ENCODE data around the gene C1orf116.

Gene C1orf116

GRCh38 chr1:207018707-207019106 is 13.8 kb downstream of the C1orf116 start:
- DNase-seq: no peak

DNA sequence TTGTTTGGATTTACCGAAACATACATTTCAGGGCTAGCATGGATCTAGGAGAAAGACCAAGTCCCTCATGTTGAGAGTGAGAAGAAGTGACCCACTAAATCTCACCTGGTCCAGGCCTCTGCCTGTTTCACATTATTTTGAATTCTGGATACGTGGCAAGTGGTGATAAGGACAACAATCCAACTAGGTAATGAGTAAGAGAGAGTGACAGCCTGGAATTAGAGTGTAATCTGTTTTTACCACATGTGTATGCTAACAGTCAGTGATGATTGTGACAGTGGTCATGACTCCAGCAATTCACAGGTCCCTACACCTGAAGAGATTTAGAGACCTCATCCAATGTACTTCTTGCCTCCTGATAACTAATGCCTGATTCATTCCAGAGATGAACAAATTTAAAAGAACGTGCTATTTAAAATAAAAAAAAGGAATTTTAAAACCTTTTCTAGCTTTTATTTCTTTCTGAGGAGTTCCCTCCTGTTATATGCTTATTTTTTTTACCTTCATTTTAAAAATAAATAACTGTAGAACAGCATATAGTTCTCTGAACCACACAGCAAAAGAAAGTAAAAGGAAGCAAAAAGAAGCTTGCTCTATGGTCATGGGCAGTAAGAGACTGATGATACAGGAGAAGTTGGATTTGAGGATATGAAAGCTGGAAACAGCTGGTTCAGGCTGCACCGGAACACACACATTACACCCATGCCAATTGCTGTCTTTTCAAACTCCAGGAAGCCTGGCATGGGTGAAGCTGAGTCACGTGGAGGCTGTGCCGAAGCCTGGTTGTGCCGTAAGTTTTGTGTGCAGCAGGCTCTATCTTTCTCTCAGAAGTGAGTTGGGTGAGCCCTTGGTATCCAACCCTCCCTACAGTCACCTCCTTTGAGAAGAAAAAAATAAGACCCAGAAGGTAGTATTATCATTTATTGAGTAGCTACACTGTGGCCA is 14.7 kb downstream of the C1orf116 start:
- no peak for DNase-seq

GRCh38 chr1:207015791-207016190 is 16.8 kb downstream of the C1orf116 start:
- no peak for DNase-seq

- DNase-seq: no peak
Measured at GRCh38 chr1:207014728-207015127, 17.8 kb downstream of the C1orf116 start.

DNA sequence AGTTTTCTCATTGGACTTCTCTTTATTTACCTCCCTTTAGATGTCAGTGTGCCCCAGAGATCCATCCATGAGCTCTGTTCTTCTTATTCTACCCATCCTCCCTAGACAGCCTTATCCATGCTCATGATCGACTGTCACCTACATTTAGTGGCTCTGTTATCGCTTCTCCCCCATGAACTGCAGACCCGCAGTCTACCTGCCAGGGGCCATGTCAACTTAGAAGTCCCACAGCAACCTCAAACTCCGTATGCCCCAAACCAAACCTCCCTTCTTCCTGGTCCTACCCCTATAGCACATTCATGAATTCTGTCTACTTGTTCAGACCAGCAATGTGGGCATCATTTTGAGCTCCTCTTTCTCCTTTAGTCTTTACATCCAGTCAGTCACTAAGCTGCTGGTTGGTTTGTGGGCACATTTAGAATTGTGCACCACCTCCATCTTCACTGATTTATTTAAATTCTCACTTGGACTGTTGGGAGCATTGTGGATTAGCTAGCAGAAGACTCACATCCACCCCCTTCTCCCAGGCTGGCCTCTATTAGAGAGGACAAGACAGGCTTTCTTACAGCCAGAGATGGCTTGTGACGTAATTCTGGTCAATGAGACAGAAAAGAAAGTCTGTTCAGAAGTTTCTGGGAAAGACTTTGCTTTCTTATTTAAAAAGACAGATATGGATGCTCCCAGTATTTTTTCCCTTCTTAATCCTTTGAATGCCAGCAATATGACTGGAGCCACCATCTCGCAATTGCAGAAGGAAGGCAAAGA is 19.1 kb downstream of the C1orf116 start:
- DNase-seq: no peak

GRCh38 chr1:207010726-207011125 is 21.8 kb downstream of the C1orf116 start:
- no peak for DNase-seq

GRCh38 chr1:207009945-207010344 is 22.6 kb downstream of the C1orf116 start:
- no peak for DNase-seq

- DNase-seq: no peak
Measured at GRCh38 chr1:207009182-207009850, 23.2 kb downstream of the C1orf116 start.

DNA sequence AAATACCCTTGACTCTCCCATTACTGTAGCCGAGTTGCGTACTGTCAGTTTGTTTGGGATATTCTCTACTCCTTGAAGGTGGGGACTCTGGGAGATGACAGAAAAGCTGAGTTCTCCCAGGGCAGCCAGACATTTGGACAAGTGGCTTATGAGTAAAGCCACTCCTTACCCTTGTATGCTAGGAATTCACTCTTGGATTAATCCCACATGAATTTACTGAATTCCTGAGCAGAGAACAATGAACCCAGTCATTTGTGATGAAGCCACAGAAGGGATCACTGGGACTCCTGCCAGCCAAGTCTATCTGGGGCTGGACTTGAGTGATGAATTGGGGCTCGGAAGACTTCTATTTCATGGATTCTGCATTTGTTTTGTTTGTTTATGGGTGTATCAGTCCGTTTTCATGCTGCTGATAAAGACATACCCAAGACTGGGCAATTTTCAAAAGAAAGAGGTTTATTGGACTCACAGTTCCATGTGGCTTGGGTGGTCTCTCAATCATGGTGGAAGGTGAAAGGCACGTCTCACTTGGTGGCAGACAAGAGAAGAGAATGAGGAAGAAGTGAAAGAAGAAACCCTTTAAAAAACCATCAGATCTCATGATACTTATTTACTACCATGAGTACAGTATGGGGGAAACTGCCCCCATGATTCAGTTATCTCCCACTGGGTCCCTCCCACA is 25.1 kb downstream of the C1orf116 start:
- DNase-seq: no peak

DNA sequence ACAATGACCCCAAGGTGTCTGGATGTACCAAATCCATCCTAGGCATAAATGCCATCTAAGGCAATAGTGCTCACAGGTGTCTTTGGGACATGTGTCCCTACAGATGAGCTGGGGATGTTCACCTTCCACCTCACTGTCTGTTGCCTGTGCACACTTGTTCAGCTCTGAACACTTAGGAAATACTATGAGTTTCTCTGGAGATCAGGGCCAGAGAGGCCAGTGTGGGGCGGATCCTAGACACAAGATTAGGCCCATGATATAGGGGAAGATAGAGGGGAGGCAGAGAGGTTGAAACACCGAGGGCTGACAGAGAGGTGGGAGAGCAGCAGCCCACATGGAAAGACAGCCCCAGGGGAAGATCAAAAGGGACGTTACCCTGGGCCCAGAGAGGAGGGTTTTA is 25.6 kb downstream of the C1orf116 start:
- DNase-seq: no peak

- DNase-seq: no peak
Measured at GRCh38 chr1:207006083-207006482, 26.5 kb downstream of the C1orf116 start.

DNA sequence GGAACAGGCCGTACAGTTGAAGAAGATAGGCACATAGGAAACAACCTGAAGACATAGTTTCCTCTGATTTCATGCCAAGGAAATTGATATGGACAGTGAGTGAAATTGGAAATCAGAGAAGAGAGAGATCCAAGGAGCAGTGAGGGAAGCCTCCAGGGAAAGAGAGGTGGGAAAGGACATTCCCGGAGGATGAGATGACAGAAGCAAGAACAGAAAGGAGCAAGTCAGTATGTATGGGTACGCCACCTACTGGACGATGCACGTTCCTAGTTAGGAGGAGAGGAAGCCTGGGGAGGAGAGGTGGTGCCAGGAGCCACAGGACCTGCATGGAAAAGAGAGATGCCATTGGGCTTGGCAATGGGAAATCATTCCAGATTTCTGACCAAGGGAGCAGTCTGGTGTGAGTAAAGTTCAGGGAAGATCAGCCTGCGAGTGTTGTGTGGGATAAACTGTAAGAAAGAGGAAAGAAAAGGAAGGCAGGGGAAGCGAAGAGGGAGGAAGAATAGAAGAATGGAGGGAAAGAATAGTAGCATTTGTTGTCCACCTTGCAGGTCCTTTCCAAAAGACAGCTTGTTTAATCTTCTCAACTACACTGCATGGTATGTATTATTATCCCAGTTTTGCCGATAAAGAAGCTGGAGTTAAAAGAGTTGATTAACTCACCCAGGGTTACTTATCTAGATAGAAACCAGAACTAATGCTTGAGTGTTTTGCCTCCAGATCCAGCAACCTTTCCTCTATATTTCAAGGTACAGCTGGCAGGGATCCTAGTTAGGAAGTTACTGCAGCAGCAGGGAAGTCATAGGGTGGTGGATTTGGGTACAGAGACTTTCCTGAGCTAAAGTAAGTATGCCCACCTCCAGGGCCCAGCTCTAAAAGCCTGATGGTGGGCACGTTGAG is 27.4 kb downstream of the C1orf116 start:
- DNase-seq: peak; percentile 53

GRCh38 chr1:207003210-207003609 is 29.3 kb downstream of the C1orf116 start:
- no peak for DNase-seq

GRCh38 chr1:207002724-207003146 is 29.8 kb downstream of the C1orf116 start:
- no peak for DNase-seq

GRCh38 chr1:207001492-207002245 is 30.9 kb downstream of the C1orf116 start:
- no peak for DNase-seq

GRCh38 chr1:207000651-207001291 is 31.8 kb downstream of the C1orf116 start:
- DNase-seq: no peak

DNA sequence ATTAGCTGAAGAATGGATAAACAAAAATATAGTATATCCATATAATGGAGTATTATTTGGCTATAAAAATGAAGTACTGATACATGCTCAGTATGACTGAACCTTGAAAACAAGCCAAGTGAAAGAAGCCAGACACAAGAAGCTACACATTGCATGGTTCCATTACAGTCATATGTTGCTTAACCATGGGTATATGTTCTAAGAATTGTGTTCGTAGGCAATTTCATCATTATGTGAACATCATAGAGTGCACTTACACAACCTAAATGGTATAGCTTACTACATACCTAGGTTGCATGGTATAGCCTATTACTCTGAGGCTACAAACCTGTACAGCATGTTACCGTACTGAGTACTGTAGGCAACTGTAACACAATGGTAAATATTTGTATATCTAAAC is 33.7 kb downstream of the C1orf116 start:
- DNase-seq: no peak

GRCh38 chr1:206992790-206993189 is 39.8 kb downstream of the C1orf116 start:
- DNase-seq: no peak

DNA sequence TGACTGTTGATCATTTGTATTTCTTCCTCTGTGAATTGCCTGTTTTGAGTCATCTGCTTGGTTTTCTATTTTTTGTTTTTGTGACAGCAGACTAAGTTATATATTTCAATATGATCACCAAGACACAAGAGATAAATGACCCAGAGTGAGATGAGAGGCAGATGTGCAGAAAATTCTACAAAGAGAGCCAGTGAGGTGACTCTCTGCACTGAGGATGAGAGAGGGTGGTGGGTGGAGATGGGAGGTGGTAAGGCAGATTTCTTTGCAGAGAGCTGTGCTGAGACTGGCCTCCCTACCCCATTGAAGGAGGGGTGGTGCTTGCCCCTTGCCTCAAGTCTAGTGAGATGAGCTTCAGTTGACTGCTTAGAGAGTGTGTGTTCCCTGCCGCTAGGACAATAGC is 44.7 kb downstream of the C1orf116 start:
- DNase-seq: no peak

GRCh38 chr1:206986885-206987284 is 45.7 kb downstream of the C1orf116 start:
- no peak for DNase-seq
